Measurements from ENCODE around the gene CNTLN. TPM values are rescaled to one million over a fixed set of nuclear protein-coding genes. Genes with fewer than 3 reads are reported as not detected.

Gene CNTLN
- total and polyA plus RNA-seq, 9 of the 15 experiments (the other 6 are each of a cell fraction or from before 2014, with no cell fraction given): 0.08 TPM; not detected in 8

DNA sequence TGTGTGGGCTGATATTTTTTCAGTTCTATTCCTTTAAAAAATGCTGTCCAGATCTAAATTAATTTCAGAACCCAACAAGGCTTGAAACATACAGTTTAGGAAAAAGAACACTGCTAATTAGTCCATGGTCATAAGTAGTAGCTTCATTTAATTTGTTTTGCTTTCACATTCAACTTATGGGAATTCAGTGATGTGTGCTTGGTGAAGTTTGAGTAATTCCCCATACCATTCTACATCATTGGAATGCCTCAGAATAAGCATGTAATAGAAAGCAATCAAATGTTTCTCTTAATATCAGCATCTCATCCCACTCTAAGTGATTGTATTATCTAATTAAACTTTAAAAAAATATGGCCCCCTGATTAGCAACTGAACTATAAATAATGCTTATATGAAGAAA, 2.7 kb downstream of the CNTLN start (continued):
- TF ChIP-seq THRAP3 (IDR thresholded peaks at IDR 0.05; ENCODE audit: borderline replicate concordance): no peak
- TF ChIP-seq RBM34 (IDR thresholded peaks at IDR 0.05; ENCODE audit: borderline replicate concordance, insufficient read depth, low read length): no peak
- no peak for TF ChIP-seq TFAM (CRISPR knock-in tag; conservative IDR thresholded peaks at IDR 0.05)
- no peak for TF ChIP-seq SAFB (IDR thresholded peaks at IDR 0.05; ENCODE audit: borderline replicate concordance, low read depth, low read length)
- TF ChIP-seq ZNF695 (CRISPR knock-in tag; IDR thresholded peaks at IDR 0.05): no peak

GRCh38 chr9:17138503-17138902, 3.7 kb downstream of the CNTLN start:
- Histone ChIP-seq H3K27me3 (ENCODE audit: control insufficient read depth in 2 of 2, insufficient read depth in 2 of 2, low read length in 2 of 2) (no peaks in the 10 kb centered on the region), H3K27ac (ENCODE audit: extremely low read depth, low read depth, low read length) (no peak overlapping the region), H3K79me2 (ENCODE audit: control insufficient read depth, insufficient read depth, low read length) (no peaks in the 10 kb centered on the region), H3K4me2 (ENCODE audit: insufficient read depth, low read length) (no peak overlapping the region), H4K20me1 (replicated peaks; ENCODE audit: control insufficient read depth, insufficient read depth, low read length) (no peaks in the 10 kb centered on the region), H3K9me1 (ENCODE audit: control insufficient read depth, insufficient read depth, low read length) (no peaks in the 10 kb centered on the region), H3K36me3 (ENCODE audit: control insufficient read depth, insufficient read depth, low read length) (no peaks in the 10 kb centered on the region), H3K4me1 (replicated peaks in 1 of 2; ENCODE audit: control insufficient read depth in 2 of 2, insufficient read depth in 2 of 2, low read length in 2 of 2) (no peaks in the 10 kb centered on the region), H3K9ac (ENCODE audit: insufficient read depth in 1 of 2, low read depth in 2 of 2, low read length in 2 of 2) (no peak overlapping the region), H3K9me3 (replicated peaks; ENCODE audit: control insufficient read depth, insufficient read depth, low read depth, low read length) (no peaks in the 10 kb centered on the region), H2AFZ (ENCODE audit: low read depth, low read length) (no peak overlapping the region), H3K4me3 (no peak overlapping the region)
- 0% methylated on average over 1 of the region's 1 CpG for WGBS (ENCODE audit: insufficient coverage, low coverage, missing lambda C conversion rate)
- no TSS peak for BruUV-seq (replicated peaks)
- TF ChIP-seq, protein P1, sequence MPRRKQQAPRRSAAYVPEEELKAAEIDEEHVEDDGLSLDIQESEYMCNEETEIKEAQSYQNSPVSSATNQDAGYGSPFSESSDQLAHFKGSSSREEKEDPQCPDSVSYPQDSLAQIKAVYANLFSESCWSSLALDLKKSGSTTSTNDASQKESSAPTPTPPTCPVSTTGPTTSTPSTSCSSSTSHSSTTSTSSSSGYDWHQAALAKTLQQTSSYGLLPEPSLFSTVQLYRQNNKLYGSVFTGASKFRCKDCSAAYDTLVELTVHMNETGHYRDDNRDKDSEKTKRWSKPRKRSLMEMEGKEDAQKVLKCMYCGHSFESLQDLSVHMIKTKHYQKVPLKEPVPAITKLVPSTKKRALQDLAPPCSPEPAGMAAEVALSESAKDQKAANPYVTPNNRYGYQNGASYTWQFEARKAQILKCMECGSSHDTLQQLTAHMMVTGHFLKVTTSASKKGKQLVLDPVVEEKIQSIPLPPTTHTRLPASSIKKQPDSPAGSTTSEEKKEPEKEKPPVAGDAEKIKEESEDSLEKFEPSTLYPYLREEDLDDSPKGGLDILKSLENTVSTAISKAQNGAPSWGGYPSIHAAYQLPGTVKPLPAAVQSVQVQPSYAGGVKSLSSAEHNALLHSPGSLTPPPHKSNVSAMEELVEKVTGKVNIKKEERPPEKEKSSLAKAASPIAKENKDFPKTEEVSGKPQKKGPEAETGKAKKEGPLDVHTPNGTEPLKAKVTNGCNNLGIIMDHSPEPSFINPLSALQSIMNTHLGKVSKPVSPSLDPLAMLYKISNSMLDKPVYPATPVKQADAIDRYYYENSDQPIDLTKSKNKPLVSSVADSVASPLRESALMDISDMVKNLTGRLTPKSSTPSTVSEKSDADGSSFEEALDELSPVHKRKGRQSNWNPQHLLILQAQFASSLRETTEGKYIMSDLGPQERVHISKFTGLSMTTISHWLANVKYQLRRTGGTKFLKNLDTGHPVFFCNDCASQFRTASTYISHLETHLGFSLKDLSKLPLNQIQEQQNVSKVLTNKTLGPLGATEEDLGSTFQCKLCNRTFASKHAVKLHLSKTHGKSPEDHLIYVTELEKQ (CRISPR knock-in tag; IDR thresholded peaks at IDR 0.05): no peak
- TF ChIP-seq SRSF9 (IDR thresholded peaks at IDR 0.05; ENCODE audit: borderline replicate concordance, low read depth, low read length) (no peak), MTA3 (IDR thresholded peaks at IDR 0.05; ENCODE audit: borderline replicate concordance) (no peak)
- intact Hi-C loops (cut with micrococcal nuclease): no loop called here
- CTCF ChIA-PET (ENCODE audit: low intra/inter-chr PET ratio): no interaction called here
- POLR2A ChIA-PET: no interaction called here
- ATAC-seq (no peak), DNase-seq (ENCODE audit: extremely low read depth in 1 of 4, low spot score in 3 of 4) (no peak), FAIRE-seq (no peak)
- in situ Hi-C loops (cut with MboI): no loop called here
